HG03108 (cell line): Measurements from ENCODE around the gene NECAP2.
A peak's percentile ranks its signal among the peaks of the same experiment; 100 is the strongest.
"Not testable (repeated sequence)": the region's sequence is repeated elsewhere in the genome, so short reads cannot be mapped to it uniquely, and the experiment has no call there.

ENCODE experiments used
- ATAC-seq: cut with Tn5 transposase; IDR thresholded peaks from one replicate; pipeline ENCODE4 v1.9.1; 2021; ENCODE audit warnings: moderate library complexity; ENCODE audit not compliant: unreplicated experiment

Gene NECAP2

GRCh38 chr1:16492937-16493336 is 52.4 kb downstream of the NECAP2 start:
- ATAC-seq = not testable (repeated sequence)

DNA sequence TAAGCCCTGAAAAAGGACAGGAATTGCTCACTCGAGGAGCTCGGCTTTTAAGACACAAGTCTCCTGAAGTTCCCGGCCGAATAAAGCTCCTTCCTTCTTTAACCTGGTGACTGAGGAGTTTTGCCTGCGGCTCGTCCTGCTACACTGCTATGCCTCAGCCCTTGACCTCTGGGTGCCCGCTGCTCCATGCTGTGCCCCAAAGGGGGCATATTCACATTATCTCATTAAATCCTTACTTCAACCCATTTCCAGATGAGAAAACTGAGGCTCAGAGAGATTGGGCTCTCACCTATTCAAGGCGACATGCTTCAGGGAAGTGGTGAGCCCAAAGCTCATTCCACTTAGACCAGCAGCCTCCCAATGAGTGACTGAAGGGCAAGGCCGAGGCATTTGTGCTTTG is 53.2 kb downstream of the NECAP2 start:
- ATAC-seq = not testable (repeated sequence)

DNA sequence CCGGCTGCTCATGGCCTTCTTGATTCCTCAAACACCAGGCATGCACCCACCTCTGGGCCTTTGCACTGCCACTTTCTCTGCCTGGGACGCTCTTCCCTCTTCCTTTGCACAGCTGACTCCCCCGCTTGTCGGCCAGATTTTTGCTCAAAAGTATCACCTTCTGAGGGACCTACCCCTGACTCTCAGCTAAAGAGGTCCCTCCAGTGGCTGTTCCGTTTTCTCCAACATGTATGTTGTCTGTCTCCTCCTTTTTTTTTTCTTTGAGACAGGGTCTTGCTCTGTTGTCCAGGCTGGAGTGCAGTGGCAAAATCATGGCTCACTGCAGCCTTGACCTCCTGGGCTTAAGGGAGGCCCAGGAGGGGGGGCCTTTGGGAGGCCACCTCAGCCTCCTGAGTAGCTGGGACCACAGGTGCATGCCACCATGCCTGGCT is 57.0 kb downstream of the NECAP2 start:
- not testable (repeated sequence) for ATAC-seq

GRCh38 chr1:16498047-16498446 is 57.5 kb downstream of the NECAP2 start:
- ATAC-seq = not testable (repeated sequence)

- ATAC-seq = peak; percentile 77
These were observed 58.3 kb downstream of the NECAP2 start for GRCh38 chr1:16498573-16499413.

DNA sequence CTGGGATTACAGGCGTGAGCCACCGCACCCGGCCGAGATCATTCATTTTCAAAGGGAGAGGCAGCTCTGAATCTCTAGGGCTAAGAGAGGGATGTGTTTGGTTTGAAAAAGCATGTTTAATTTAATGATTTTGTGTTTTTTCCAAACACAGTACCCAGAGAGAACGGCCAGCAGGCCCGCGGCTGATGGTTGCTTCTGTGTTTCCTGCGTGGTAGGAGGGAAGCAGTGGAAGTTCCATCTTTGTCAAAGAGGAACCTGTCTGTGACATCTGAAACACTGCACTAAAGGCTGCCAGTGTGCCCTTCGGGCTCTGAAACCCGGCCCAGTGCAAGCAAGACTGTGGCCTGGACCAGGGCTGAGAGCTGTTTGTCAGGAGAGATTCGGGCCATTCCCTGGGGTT is 59.9 kb downstream of the NECAP2 start:
- ATAC-seq = not testable (repeated sequence)

DNA sequence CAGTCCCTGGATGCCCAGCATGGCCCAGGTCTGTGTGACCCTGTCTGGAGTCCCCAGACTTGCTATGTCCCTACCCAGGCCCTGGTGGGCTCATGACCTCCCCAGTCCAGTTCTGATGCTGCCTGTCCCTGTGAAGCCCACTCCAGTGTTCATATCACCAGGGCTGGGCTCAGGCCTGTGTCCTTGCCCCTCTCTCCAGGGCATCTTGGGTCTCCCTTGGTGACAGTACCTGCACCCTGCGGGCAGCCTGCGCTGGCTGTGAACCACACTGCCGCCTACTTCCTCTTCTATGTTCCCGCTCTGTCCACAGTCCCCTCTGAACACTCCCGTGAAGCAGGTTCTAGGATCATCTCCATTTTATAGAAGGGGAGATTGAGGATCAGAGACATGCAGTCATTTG is 60.5 kb downstream of the NECAP2 start:
- ATAC-seq = not testable (repeated sequence)

GRCh38 chr1:16501446-16501845 is 60.9 kb downstream of the NECAP2 start:
- not testable (repeated sequence) for ATAC-seq

- no peak for ATAC-seq
These were observed 63.0 kb downstream of the NECAP2 start for GRCh38 chr1:16503494-16503893.

DNA sequence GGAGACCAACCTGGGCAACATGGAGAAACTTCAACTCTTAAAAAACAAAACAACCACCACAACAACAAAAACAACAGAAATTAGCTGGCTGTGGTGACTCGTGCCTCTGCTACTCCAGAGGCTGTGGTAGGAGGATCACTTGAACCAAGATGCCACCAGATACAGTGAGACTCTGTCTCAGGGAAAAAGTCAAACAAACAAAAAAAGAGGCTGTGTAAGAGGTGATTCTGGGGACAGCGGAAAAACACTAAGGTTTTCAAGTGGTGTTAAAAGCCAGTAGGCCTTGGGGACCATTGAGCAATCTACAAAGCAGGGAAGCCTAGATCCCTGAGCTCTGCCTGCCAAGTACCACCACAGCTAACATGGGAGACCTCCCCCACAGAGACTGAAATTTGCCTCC is 65.3 kb downstream of the NECAP2 start:
- not testable (repeated sequence) for ATAC-seq

- ATAC-seq = not testable (repeated sequence)
These were observed 66.0 kb downstream of the NECAP2 start for GRCh38 chr1:16506364-16507136.

DNA sequence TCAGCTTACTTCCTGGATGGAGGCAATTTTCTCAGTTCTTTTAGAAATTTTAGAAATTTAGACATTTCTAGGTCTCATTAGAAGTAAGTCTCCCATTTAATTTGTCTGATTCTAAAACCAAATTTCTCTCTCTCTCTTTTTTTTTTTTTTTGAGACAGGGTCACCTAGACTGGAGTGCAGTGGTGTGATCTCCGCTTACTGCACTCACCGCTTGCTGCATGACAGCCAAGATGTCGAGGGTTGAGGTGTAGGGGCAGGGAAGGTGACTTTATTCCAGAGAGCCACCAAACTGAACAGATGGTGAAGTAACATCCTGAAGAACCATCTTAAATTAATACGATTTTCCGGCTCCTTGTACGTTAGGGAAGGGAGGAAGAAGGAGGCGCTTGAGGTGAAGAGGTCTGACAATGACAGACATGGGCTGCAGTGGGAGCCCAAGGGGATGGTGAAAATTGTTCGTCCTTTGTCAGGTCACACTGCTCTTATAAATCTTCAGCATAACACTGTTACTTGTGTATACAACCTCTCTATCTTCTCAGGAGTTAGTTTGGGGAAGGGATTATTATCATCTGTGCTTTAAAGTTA is 68.4 kb downstream of the NECAP2 start:
- not testable (repeated sequence) for ATAC-seq
